DMS153 treated with DMSO at 0.1 percent for 48 hours (cell line): Measurements from ENCODE around the gene SRPK2.
"Not testable (repeated sequence)": the region's sequence is repeated elsewhere in the genome, so short reads cannot be mapped to it uniquely, and the experiment has no call there.

Source experiments
- DNase-seq: peaks from one replicate; lab custom pipeline; 2025; ENCODE audit not compliant: unreplicated experiment; lab: John Stamatoyannopoulos, UW

SRPK2 gene

DNA sequence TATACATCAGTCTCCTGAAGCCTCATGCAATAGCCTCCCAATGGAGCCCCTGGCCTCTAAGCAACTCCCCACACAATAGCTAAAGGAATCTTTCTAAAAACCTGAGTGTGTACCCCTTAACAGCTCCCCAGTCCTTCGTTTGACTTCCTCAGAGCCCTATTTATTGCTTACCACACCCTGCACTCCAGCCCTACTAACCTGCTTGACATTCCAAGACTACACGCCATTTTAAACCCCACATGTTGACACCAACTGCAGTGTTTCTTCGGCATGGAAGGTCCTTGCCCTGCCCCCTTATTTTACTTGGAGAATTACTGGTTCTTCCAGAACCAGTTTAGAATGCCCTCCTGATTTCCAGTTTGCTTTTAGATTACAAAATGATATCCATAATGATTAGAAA, 10.8 kb downstream of the SRPK2 start:
- no peak for DNase-seq

DNA sequence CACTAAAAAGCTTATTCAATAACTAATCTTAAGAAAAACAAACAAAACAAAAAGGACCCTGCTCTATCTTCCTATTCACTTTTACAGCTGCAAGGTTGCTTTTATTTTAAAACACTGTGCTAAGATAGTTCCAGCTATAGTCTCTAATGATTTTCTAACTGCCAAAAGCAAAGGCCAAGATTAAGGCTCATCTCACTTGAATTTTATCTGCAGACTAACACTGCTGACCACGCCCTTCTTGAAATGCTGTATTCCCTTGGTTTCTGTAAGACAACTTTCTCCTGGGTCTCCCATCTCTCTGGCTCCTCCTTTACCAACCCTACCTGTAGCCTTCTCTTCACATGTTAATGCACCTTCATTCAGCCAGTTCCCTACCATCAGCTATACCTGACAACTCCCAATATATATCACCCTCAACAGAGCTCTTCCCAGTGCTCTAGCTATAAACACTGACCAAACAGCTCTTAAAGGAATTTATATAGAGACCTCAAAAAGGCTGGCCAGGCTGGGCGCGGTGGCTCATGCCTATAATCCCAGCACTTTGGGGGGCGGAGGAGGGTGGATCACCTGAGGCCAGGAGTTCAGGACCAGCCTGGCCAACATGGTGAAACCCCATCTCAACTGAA, 11.7 kb downstream of the SRPK2 start:
- no peak for DNase-seq

DNA sequence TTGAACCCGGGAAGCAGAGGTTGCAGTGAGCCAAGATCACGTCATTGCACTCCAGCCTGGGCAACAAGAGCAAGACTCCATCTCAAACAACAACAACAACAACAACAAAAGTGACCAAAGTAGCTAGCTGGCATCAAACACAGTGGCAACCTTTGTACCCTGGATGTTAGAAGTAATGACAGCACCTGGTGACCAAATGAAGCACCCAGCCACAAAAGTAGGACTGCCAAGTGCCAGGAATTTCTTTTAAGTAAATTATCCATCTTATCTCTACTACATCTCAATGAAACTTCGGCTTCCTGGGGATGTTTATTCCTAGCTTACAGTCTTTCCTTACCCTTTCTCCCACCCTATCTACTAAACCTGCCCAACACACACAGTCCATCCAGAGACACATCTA, 18.8 kb downstream of the SRPK2 start:
- DNase-seq: no peak

DNA sequence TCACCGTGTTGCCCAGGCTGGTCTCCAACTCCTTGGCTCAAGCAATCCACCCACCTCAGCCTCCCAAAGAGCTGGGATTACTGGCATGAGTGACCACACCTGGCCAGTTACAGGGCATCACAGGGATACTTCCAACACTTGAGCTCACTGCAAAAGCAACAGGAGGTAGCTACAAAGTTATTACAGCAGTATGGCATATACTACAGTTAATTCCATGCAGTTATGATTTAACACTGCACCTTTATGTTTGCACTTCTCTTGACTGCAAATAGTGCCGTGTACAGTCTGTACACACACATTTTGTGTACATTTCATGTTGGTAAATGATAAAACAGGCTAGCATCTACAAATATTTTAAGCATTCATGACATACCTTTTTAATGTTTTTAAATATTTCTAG, 21.3 kb downstream of the SRPK2 start:
- no peak for DNase-seq

DNA sequence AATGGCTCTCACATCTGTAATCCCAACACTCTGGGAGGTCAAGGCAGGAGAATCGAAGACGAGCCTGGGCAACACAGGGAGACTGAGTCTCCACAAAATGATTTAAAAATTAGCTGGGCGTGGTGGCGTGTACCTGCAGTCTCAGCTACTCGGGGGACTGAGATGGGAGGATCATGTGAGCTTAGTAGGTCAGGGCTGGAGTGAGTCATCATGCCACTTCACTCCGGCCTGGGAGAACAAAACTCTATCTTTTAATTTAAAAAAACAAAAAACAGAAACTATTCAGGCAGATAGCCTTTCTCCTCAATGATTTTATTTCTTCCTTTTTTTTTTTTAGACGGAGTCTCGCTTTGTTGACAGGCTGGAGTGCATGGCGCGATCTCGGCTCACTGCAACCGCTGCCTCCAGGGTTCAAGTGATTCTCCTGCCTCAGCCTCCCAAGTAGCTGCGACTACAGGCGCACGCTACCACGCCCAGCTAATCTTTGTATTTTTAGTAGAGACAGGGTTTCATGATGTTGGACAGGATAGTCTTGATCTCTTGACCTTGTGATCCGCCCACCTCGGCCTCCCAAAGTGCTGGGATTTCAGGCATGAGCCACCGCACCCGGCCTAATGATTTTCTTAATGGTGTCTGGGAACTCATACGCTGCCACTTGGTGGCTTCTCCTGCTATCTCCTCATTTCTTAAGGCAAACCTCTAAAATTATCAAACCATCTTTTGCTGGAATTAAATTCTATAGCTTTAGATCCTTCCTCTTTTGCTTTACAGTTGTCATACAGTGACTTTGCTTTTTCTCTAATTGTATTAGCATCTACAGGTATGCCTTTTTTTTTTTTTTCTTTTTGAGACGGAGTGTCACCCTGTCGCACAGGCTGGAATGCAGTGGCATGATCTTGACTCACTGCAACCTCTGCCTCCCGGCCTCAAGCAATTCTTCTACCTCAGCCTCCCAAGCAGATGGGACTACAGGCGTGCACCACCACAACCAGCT, 22.9 kb downstream of the SRPK2 start:
- DNase-seq: no peak

DNA sequence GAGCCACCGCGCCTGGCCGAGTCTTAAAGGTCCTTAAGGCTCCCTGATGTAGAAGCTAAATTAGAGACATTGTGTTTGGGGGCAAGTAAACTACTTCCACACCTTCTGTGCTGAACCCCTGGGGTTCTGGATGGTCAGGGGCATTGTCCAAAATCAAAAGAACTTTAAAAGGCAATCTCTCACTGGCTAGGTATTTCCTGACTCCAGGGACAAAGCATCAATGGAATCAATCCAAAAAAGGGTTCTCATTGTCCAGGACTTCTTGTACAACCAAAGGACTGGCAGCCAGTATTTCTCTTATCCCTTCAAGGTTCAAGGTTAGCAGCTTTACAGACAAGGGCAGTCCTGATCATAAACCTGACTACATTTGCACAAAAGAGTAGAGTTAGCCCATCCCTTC, 24.0 kb downstream of the SRPK2 start:
- no peak for DNase-seq

DNA sequence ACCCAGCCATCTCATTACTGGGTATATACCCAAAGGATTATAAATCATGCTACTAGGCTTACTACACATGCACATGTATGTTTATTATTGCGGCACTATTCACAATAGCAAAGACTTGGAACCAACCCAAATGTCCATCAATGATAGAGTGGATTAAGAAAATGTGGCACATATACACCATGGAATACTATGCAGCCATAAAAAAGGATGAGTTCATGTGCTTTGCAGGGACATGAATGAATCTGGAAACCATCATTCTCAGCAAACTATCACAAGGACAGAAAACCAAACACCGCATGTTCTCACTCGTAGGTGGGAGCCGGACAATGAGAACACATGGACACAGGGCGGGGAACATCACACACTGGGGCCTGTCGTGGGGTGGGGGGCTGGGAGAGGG, 25.1 kb downstream of the SRPK2 start:
- not testable (repeated sequence) for DNase-seq

DNA sequence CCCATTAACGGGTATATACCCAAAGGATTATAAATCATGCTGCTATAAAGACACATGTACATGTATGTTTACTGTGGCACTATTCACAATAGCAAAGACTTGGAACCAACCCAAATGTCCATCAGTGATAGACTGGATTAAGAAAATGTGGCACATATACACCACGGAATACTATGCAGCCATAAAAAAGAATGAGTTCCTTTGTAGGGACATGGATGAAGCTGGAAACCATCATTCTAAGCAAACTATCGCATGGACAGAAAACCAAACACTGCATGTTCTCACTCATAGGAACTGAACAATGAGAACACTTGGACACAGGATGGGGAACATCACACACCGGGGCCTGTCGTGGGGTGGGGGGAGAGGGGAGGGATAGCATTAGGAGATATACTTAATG, 26.0 kb downstream of the SRPK2 start:
- DNase-seq: not testable (repeated sequence)

DNA sequence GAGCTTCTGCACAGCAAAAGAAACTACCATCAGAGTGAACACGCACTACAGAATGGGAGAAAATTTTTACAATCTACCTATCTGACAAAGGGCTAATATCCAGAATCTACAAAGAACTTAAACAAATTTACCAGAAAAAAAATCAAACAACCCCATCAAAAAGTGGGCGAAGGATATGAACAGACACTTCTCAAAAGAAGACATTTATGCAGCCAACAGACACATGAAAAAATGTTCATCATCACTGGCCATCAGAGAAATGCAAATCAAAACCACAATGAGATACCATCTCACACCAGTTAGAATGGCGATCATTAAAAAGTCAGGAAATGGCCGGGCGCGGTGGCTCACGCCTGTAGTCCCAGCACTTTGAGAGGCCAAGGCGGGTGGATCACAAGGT, 26.7 kb downstream of the SRPK2 start:
- DNase-seq: not testable (repeated sequence)

DNA sequence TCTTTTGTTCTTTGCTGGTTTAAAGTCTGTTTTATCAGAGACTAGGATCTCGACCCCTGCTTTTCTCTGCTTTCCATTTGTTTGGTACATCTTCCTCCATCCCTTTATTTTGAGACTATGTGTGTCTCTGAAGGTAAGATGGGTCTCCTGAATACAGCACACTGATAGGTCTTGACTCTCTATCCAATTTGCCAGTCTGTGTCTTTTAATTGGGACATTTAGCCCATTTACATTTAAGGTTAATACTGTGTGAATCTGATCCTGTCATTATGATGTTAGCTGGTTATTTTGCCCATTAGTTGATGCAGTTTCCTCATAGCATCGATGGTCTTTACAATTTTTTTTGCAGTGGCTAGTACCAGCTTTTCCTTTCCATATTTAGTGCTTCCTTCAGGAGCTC, 28.6 kb downstream of the SRPK2 start:
- DNase-seq: not testable (repeated sequence)

DNA sequence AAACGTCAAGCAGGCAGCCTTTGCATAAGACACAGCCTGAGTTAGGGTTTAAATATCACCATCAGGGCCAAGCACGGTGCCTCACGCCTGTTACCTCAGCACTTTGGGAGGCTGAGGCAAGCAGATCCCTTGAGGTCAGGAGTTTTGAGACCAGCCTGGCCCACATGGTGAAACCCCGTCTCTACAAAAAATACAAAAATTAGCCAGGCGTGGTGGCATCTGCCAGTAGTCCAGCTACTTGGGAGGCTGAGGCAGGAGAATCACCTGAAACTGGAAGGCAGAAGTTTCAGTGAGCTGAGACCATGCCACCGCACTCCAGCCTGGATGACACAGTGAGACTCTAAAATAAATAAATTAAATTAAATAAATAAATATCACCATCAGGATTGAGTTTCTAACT, 33.0 kb downstream of the SRPK2 start:
- no peak for DNase-seq

DNA sequence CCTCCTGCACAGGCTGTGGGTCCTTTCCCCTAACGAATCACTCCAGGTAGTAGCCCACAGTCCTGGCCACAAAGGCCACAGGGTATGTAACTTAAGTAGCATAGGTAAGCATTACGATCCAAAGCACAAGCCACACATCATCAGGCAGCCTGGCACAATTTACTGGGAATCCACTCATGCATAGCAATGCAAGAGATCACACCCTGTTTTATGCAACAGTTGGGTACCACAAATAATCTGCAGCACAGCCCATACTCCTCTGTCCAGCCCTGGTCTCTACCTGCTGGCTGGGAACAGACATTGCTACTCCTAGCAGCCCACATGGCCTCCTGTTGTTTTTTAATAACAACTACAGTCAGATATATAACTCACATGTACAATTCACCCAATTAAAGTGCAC, 34.3 kb downstream of the SRPK2 start:
- DNase-seq: no peak

DNA sequence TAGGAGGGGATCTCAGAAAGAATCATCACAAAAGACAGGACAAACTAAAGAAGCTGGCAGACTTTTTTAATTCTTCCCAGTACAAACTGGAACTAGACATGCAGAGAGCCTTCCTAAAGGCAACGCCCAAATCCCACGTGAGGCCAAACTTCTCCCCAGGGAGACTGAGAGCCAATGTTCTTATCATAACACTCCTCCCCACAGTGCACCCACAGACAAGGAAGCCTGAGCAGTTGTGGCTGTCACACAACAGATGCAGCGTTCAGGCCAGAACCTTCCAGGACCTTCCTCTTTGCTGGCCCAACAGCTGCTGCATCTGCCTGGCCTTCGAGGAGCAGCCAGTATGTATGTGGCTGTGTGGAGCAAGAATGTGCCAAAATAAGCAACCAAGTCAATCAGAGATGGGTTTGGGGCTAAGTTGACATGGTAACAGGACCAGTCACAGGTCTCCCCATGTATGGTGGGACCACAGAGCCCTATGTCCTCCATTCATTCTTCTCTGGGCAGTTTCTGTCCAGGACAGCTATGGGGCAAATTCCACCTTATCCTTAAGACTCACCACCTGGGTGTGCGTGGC, 34.9 kb downstream of the SRPK2 start:
- DNase-seq: no peak

DNA sequence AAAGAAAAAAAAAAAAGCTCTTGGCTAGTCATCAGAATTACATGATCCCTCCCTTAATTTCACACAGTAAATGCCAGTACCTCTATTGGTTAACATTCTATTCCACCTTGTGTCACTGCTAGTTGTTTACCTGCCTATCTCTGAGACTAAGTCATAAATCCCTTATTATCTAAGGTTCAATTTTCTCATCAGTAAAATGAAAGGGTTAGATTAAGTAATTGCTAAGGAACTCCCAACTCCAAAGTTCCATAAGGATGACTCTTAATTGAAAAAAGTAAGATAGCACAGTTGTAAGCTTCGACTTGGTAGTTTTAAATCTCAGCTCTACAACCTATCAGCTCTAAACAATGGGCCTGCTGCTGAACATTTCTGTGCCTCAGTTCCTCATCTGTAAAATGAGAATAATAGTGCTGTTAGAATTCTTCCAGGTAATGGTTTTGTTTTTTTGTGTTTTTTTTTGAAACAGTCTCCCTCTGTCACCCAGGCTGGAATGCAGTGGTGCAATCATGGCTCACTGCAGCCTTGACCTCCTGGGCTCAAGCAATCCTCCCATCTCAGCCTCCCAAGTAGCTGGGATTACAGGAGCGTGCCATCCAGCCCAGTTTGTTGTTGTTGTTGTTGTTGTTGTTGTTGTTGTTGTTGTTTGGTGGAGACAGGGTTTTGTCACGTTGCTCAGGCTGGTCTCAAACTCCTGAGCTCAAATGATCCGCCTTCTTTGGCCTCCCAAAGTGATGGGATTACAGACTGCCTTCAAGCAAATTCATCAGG, 35.6 kb downstream of the SRPK2 start:
- no peak for DNase-seq

DNA sequence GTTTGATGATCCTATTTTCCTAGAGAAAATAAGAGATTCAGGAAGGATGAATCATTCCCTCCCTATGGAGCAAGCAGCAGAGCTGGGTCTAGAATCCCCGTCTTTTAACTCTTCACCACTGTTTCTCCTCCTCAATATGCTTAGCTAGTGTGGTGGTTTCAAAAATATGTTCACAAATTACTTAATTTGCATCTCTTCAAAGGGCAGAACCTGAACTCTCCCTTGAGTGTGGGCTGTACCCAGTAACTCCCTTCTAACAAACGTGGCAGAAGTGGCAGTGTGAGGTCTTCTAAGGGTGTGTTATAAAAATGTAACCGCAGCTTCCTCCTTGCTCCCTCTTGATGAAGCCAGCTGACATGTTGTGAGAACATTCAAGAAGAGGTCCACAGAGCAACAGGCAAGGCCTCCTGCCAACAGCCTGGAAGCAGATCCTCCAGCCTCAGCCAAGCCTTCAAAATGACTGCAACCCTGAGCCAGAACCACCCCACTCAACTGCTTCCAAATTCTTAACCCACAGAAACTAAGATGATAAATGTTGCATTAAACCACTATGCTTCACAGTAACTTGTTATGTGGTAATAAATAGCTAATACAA, 36.6 kb downstream of the SRPK2 start:
- no peak for DNase-seq

DNA sequence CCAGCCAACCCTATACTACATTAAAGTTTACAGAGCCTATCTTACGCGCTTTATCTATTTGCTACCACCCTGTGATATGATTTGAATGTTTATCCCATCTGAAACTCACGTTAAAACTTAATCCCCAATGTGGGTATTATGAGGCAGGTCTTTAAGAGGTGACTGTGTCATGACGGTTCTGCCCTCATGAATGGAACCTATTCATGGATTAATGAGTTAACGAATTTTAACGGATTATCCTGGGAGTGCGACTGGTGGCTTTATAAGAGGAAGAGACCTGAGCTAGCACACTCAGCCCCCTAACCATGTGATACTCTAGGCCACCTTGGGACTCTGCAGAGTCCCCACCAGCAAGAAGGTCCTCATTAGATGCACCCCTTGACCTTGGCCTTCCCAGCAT, 37.8 kb downstream of the SRPK2 start:
- DNase-seq: no peak

DNA sequence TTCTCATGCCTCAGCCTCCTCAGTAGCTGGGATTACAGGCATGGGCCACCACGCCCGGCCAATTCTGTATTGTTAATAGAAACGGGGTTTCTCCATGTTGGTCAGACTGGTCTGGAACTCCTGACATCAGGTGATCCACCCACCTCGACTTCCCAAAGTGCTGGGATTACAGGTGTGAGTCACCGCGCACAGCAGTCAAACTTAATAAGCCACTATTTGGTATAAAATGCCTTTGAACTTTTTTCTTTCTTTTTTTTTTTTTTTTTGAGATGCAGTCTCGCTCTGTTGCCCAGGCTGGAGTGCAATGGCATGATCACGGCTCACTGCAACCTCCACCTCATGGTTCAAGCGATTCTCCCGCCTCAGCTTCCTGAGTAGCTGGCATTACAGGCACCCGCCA, 40.5 kb downstream of the SRPK2 start:
- not testable (repeated sequence) for DNase-seq

DNA sequence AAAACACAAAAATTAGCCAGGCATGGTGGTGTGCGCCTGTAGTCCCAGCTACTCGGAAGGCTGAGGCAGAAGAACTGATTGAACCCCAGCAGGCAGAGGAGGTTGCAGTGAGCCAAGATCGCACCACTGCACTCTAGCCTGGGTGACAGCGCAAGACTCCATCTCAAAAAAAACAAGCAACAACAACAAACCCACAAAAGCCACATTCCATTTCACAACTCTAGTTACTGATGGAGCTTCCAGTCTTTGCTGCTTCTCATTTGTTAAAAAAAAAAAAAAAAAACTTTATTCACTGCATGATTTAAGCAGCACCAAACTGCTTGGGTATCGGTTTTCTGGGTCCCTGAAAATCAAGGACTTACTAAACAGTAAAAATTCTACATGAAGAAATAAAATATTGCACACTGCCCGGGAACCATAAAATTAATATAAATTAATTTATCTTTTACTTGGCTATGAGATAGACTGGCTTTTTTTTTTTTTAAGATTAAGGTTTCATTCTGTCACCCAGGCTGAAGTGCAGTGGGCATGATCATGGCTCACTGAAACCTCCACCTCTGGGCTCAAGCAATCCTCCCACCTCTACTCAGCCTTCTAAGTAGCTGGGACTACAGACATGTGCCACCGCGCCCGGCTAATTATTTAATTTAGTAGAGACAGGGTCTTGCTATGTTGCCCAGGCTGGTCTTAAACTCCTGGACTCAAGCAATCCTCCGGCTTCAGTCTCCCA, 42.0 kb downstream of the SRPK2 start:
- no peak for DNase-seq

DNA sequence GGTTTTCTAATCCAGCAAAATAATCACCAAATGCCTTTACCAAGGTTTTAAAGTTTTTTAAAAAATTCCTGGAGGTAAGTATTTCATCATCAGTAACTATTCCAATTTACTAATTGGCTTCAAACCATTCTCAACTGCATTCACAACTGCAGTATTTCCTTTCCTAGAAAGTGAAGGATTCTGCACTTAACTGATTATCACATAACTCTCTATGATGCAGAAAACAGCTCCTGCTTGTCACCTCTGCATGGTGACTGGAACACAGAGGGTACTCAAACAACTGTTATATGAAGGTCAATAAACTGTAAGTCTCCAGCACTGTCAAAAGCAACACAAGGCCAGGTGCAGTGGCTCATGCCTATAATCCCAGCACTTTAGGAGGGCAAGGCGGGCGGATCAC, 42.6 kb downstream of the SRPK2 start:
- no peak for DNase-seq

DNA sequence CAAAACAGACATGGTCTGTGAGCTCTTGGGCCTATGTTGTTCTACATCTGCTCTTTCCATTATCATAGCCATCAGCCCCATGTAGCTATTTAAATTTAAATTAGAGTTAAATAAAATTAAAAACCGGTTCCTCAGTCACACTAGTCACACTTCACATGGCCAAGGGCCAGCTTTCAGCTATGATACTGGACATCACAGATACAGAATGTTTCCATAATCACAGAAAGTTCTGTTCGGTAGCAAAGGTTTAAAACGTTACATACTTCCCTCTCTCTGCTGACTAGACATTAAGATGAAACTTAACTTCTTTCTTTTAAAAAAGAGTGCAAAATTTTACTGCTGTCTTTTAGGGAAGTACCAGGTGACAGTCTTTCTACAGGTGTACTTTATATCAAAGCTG, 43.0 kb downstream of the SRPK2 start:
- no peak for DNase-seq
